Activated CD4-positive, alpha-beta T cell treated with anti-CD3 and anti-CD28 coated beads for 24 hours (primary cell): ENCODE results near the gene PRKG1.

Experiments
- DNase-seq, 2 donors: peaks; one replicate each; pipeline ENCODE4 v3.0.0-alpha.2; 2020; ENCODE audit warnings: low read depth in 2 of 2

Gene PRKG1

GRCh38 chr10:52056291-52056690 lies 982.0 kb downstream of the PRKG1 start:
- DNase-seq = no peak

GRCh38 chr10:52059089-52059488 lies 984.8 kb downstream of the PRKG1 start:
- DNase-seq = no peak

GRCh38 chr10:52063159-52063558 lies 988.9 kb downstream of the PRKG1 start:
- DNase-seq = no peak

- no peak for DNase-seq
Observed at GRCh38 chr10:52064084-52064845, 990.0 kb downstream of the PRKG1 start.

GRCh38 chr10:52066383-52066782 lies 992.1 kb downstream of the PRKG1 start:
- DNase-seq = no peak

GRCh38 chr10:52068485-52068884 lies 994.2 kb downstream of the PRKG1 start:
- no peak for DNase-seq

- no peak for DNase-seq
Observed at GRCh38 chr10:52071814-52072213, 997.5 kb downstream of the PRKG1 start.

- DNase-seq = no peak
Observed at GRCh38 chr10:52074505-52075026, 1000.3 kb downstream of the PRKG1 start.

GRCh38 chr10:52077814-52078213 lies 1003.5 kb downstream of the PRKG1 start:
- DNase-seq = no peak

GRCh38 chr10:52078397-52078937 lies 1004.2 kb downstream of the PRKG1 start:
- DNase-seq = no peak

- DNase-seq = no peak
Observed at GRCh38 chr10:52082307-52082706, 1008.0 kb downstream of the PRKG1 start.

- DNase-seq = no peak
Observed at GRCh38 chr10:52083422-52083821, 1009.1 kb downstream of the PRKG1 start.

GRCh38 chr10:52092390-52092789 lies 1018.1 kb downstream of the PRKG1 start:
- no peak for DNase-seq

GRCh38 chr10:52098130-52098529 lies 1023.8 kb downstream of the PRKG1 start:
- DNase-seq = no peak

GRCh38 chr10:52099026-52099600 lies 1024.8 kb downstream of the PRKG1 start:
- no peak for DNase-seq

- DNase-seq = no peak
Observed at GRCh38 chr10:52100011-52100547, 1025.8 kb downstream of the PRKG1 start.

- DNase-seq = no peak
Observed at GRCh38 chr10:52105301-52105700, 1031.0 kb downstream of the PRKG1 start.

- no peak for DNase-seq
Observed at GRCh38 chr10:52106011-52106410, 1031.7 kb downstream of the PRKG1 start.

- DNase-seq = no peak
Observed at GRCh38 chr10:52106899-52107298, 1032.6 kb downstream of the PRKG1 start.

GRCh38 chr10:52108236-52108635 lies 1033.9 kb downstream of the PRKG1 start:
- DNase-seq = no peak

GRCh38 chr10:52110576-52110975 lies 1036.3 kb downstream of the PRKG1 start:
- DNase-seq = no peak

- DNase-seq = no peak
Observed at GRCh38 chr10:52111101-52111891, 1037.0 kb downstream of the PRKG1 start.
